GM18873 (cell line): ENCODE data around the gene NPB.

Experiments
- ATAC-seq: cut with Tn5 transposase; IDR thresholded peaks from one replicate; pipeline ENCODE4 v1.9.1; 2021; ENCODE audit warnings: mild to moderate bottlenecking, moderate library complexity, moderate number of reproducible peaks; ENCODE audit not compliant: unreplicated experiment, low FRiP score

Gene NPB

DNA sequence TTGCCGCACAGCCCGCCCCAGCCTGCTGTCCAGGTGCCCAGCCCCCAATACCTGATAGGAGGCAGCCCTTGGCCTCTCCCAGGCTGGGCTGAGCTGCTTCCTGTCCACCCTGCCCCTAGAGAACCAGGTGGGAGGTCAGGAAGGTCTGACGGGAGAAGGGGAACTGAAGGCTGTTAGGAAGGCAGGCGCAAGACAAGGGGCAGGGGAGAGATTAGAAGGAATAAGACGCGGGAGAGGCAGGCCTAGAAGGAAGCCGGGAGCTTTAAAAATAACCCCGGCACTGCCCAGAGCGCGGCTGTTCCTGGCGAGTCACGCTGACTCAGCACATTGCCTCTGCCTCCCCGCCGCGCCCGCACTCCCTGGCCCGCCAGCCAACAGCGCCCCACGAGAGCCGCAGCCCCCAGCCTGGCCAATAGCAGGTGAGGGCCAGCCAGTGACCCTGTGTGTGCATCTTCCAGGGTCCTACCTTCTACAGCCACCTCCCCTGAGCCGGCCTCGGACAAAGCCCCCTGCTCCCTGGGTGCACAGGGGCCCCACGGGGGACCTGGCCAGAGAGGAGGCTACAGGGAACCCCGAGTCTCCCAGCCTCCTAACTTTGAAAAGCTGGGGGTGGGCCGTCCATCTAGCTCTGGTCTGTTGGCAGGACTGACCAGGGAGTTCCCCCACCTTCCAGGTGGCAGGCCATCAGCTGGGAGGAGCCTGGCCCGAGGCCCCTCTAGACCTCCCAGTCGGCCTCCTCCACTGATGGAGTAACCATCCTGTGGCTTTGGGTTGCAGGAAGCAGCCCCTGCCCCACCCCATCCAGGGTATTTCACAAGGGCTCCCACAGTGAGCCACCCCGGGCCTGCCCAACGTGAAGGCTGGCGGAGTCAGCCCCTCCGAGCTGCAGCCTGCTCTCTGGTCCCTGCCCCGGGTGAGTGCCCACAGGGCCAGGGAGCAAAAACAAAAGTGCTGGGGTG, 21.5 kb downstream of the NPB start:
- ATAC-seq, result no peak

DNA sequence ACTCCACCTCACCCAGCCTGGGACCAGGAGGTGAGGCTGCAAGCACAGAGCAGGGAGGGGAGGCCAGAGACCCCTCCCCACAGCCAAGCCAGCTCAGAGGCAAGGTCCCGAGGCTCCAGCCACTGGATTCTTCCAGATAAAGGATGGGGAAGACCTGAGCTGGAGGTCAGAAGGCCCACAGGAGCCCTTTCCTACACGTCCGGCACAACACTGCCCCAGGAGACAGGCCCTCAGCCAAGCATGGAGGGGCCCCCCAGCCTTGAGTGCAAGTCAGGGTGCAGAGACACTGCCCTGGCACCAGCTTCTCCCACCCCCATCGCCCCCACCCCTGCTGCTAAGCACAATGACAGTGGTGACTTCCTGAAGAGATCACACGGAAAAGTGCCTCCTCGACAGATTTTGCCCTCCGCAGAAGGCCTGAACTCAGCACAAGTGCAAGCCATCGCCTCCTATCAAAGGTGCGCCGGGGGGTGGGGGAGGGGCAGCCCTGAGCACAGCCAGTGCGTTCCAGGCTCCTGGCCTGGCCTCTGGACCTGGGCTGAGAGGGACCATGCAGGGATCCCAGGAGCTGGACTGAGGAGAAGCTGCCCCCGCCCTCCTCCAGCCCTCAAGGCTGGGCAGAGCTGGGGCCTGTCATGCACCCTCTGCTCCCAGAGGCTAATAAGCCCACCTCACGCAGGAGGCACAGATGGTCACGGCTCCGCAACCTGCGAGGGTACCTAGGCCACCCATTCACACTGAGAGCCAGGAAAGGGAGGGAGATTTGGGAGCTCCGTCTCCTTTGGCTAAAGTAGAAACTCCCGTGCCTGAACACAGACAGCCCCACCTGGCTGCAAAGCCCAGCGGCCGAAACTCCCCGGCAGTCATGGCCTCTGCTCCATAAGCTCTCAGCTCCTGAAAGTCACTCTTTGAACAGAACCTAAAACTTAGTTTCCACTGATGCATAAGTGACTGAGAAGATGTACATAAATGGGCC, 22.8 kb downstream of the NPB start:
- ATAC-seq, result no peak

GRCh38 chr17:81925860-81926450, 23.9 kb downstream of the NPB start:
- ATAC-seq, result no peak

DNA sequence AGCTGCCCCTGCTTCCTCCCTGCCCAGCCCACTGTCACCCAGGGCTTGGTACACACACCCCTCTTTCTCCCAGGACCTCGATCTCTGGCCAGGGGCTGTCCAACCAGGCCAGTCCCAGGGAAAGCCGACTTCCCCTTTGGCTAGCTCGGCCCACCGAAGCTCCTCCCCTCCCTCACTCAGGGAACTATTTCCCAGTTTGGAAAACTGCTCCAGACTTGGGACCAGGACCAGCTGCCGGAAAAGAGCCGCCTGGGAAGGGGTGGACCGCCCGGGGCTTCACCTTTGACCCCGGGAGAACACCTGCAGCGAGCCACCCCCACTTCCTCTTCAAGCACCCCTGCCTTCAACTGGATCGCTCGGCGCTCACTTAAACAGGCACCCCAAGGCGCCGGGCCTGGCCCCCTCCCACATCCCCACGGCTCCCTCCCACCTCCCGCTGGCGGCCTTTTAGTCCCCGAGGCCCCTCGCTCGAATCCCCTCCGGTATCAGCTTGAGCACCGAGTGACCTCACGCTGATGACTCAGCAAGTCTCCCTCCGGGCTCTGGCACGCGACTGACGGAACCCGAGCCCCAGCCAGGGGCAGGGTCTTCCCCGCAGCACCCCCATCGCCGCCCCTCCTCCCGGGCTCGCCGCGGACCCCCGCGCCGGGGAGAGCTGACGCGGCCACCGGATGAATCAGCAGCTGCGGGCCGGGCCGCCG, 24.6 kb downstream of the NPB start:
- ATAC-seq, result no peak

GRCh38 chr17:81927152-81927652, 25.2 kb downstream of the NPB start:
- no peak for ATAC-seq

- ATAC-seq, result peak; percentile 57
Observed at GRCh38 chr17:81927653-81928543, 25.9 kb downstream of the NPB start, which contains the start of gene MAFG. TSS of gene MAFG (minus strand) at chr17:81927735. CDS start at chr17:81923185, 4,550 bp downstream.

GRCh38 chr17:81928544-81929252, 26.7 kb downstream of the NPB start:
- ATAC-seq, result no peak

DNA sequence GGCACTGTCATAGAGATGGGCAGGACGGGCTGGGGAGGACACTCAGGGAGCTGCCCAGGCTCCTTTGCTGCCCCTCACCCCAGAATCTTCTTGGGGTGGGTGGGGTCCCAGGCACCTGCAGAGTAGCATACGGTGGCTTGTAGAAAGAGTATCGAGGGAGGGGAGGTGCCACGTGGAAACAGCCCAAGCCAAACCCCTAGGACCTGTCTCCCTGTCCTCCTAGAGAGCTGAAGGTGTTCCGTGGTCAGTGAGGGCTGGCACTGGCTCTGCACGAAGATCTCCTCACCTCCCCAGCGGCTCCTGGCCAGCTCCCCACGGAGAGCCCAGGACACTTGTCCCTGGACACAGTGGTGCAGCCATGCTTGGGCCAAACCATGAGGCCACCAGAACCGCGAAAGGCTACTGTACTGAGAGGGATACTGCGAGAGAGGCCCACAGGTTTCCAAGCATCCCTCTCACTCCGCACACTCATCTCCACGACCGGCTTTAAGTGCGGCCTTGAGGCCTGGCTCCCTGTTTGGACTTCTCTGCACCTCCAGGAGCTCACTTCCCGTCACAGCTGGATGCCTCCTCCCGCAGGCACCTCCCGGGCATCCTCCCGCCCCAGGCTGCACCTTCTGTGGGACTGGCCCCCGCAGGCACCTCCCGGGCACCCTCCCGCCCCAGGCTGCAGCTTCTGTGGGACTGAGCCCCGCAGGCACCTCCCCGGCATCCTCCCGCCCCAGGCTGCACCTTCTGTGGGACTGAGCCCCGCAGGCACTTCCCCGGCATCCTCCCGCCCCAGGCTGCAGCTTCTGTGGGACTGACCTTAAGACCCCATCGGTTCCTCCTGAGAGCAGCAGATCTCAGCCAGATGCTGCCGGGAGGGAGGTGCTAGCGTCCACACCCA, 27.5 kb downstream of the NPB start:
- ATAC-seq, result no peak

DNA sequence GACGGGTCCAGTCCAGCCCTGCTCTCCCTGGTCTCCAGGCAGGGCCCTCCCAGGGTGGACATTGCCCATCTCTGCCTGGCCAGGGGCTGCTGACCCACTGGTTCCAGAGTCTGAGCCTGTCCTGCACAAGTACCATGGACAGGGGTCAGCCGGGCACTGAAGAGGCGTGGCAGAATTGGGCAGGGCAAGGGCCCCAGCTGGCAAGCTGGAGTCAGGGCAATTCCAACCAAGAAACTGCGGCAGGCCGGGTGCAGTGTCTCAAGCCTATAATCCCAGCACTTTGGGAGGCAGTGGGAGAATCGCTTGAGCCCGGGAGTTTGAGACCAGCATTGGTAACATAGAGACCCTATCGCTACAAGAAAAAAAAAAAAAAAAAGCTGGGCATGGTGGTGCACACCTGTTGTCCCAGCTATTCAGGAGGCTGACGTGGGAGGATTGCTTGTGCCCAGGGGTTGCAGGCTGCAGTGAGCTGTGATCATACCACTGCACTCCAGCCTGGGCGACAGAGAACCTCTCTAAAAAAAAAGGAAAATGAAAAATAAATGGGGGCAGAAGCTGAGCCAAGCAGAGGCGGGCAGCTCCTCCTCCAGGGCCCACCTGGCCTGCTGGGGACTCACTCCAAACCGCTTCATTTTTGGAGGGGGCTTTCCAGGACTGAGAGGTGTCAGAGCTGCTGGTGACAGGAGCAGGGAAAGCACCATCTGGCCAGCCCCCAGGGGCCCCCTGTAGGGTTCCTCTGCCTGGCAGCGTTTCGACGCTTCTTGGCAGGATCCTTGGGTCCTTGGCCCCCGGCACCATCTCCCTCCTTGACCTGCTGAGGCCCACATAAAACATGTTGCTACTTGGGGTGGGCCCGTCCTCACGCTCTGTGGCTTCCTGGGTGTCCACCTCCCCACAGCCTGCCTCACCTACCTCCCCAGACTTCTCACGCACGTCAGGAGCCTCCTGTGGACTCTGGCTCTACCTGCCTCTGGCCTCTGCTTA, 28.4 kb downstream of the NPB start:
- ATAC-seq, result no peak

- no peak for ATAC-seq
Observed at GRCh38 chr17:81931189-81931556, 29.1 kb downstream of the NPB start.

GRCh38 chr17:81931557-81932332, 29.7 kb downstream of the NPB start:
- no peak for ATAC-seq

GRCh38 chr17:81932333-81932983, 30.4 kb downstream of the NPB start:
- ATAC-seq, result no peak

GRCh38 chr17:81933178-81933699, 31.2 kb downstream of the NPB start:
- no peak for ATAC-seq

GRCh38 chr17:81934098-81934757, 32.2 kb downstream of the NPB start:
- ATAC-seq, result no peak
